DOHH2 (cell line): ENCODE results near the gene JOSD1.

Experiments used
- H3F3A ChIP-seq: fragments of 200-600 bp; sonication (generic), shearing (Covaris generic); 2 replicates; pipeline ENCODE4 v1.6.0; 2016; ENCODE audit warnings: antibody characterized with exemption, mild to moderate bottlenecking; ENCODE audit not compliant: control insufficient read depth, insufficient read depth
- H3K27ac ChIP-seq: fragments of 200-600 bp; sonication (generic); 2 replicates; pipeline ENCODE4 v1.5.1; 2014; ENCODE audit warnings: low read depth, mild to moderate bottlenecking, low read length, moderate library complexity
- H3K27me3 ChIP-seq: fragments of 200-600 bp; sonication (generic); 2 replicates; pipeline ENCODE4 v1.6.1; 2014; ENCODE audit warnings: mild to moderate bottlenecking, low read length, mixed read lengths; ENCODE audit not compliant: control insufficient read depth
- H3K36me3 ChIP-seq: fragments of 200-600 bp; sonication (generic); 2 replicates; pipeline ENCODE4 v1.6.1; 2014; ENCODE audit warnings: mild to moderate bottlenecking, low read length, moderate library complexity, mixed read lengths; ENCODE audit not compliant: control insufficient read depth
- H3K4me1 ChIP-seq: fragments of 200-600 bp; sonication (generic); 2 replicates; pipeline ENCODE4 v1.6.1; 2014; ENCODE audit warnings: mild to moderate bottlenecking, low read length, mixed read lengths; ENCODE audit not compliant: control insufficient read depth
- H3K4me2 ChIP-seq: fragments of 200-600 bp; sonication (generic); 2 replicates; pipeline ENCODE4 v1.6.0; 2014; ENCODE audit warnings: mild to moderate bottlenecking, low read length, moderate library complexity
- H3K4me3 ChIP-seq: fragments of 200-600 bp; sonication (generic); 2 replicates; pipeline ENCODE4 v1.5.1; 2014; ENCODE audit warnings: mild to moderate bottlenecking, low read length, mixed read lengths
- H3K79me2 ChIP-seq: fragments of 200-600 bp; sonication (generic); 2 replicates; pipeline ENCODE4 v1.6.1; 2014; ENCODE audit warnings: mild to moderate bottlenecking, low read length, mixed read lengths; ENCODE audit not compliant: control insufficient read depth
- H3K9me2 ChIP-seq: fragments of 200-600 bp; sonication (generic); replicated peaks from 2 replicates; pipeline ENCODE4 v1.6.1; 2014; ENCODE audit warnings: mild to moderate bottlenecking, low read length, mixed read lengths; ENCODE audit not compliant: control insufficient read depth
- H3K9me3 ChIP-seq: fragments of 200-600 bp; sonication (generic); 2 replicates; pipeline ENCODE4 v1.6.1; 2014; ENCODE audit warnings: antibody characterized with exemption, low read length, mixed read lengths; ENCODE audit not compliant: control insufficient read depth, insufficient read depth
- H4K20me1 ChIP-seq: fragments of 200-600 bp; sonication (generic); 2 replicates; pipeline ENCODE4 v1.6.0; 2014; ENCODE audit warnings: low read depth, mild to moderate bottlenecking, antibody characterized with exemption, low read length, moderate library complexity; ENCODE audit not compliant: control insufficient read depth, insufficient read depth
- EZH2phosphoT487 ChIP-seq: fragments of 200-600 bp; sonication (generic); IDR thresholded peaks from 2 replicates; pipeline ENCODE4 v1.6.1; 2017; ENCODE audit warnings: borderline replicate concordance, mild to moderate bottlenecking, antibody characterized with exemption, low read length, moderate library complexity, mixed read lengths
- TF ChIP-seq, protein P1 (sequence below): fragments of 200-600 bp; sonication (generic); IDR thresholded peaks from one replicate; pipeline ENCODE4 v1.5.1; 2014; ENCODE audit warnings: antibody characterized with exemption, mild to moderate bottlenecking, low read depth, low read length; ENCODE audit not compliant: poor library complexity, severe bottlenecking

JOSD1 gene

DNA sequence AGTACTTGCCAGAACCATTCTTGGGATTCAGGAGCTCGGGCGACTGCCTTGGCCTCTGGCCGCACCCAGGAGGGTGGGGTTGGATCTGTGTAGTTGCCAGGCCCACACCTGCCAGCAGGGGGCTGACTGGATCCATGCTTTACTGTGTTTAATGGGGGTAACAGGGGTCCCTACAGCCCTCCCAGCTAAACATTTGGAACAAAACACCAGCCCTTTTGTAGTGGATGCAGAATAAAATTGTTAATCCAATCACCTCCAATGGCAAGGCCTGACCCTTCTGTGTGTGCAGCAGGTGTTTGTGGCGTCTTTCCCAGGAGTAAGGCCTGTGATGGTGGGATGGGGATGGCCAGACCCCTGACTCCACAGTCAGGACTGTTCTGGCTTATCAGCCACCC, 32.6 kb upstream of the JOSD1 start:
- H3K4me1 ChIP-seq, result no peaks in the 10 kb centered on the region
- H3K27ac ChIP-seq, result no peak overlapping the region
- H4K20me1 ChIP-seq, result no peaks in the 10 kb centered on the region
- H3K36me3 ChIP-seq, result peaks cover 93% of the 10 kb centered on the region
- H3K9me2 ChIP-seq, result no peaks in the 10 kb centered on the region
- no peaks in the 10 kb centered on the region for H3K27me3 ChIP-seq
- H3K79me2 ChIP-seq, result no peaks in the 10 kb centered on the region
- H3K9me3 ChIP-seq, result no peaks in the 10 kb centered on the region
- no peak overlapping the region for H3K4me3 ChIP-seq
- no peaks in the 10 kb centered on the region; the same call in 1 of the 2 replicates for H3F3A ChIP-seq
- TF ChIP-seq EZH2phosphoT487, result no peak
- TF ChIP-seq, protein P1, sequence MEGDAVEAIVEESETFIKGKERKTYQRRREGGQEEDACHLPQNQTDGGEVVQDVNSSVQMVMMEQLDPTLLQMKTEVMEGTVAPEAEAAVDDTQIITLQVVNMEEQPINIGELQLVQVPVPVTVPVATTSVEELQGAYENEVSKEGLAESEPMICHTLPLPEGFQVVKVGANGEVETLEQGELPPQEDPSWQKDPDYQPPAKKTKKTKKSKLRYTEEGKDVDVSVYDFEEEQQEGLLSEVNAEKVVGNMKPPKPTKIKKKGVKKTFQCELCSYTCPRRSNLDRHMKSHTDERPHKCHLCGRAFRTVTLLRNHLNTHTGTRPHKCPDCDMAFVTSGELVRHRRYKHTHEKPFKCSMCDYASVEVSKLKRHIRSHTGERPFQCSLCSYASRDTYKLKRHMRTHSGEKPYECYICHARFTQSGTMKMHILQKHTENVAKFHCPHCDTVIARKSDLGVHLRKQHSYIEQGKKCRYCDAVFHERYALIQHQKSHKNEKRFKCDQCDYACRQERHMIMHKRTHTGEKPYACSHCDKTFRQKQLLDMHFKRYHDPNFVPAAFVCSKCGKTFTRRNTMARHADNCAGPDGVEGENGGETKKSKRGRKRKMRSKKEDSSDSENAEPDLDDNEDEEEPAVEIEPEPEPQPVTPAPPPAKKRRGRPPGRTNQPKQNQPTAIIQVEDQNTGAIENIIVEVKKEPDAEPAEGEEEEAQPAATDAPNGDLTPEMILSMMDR, result peak; percentile 96
- no peak overlapping the region for H3K4me2 ChIP-seq

DNA sequence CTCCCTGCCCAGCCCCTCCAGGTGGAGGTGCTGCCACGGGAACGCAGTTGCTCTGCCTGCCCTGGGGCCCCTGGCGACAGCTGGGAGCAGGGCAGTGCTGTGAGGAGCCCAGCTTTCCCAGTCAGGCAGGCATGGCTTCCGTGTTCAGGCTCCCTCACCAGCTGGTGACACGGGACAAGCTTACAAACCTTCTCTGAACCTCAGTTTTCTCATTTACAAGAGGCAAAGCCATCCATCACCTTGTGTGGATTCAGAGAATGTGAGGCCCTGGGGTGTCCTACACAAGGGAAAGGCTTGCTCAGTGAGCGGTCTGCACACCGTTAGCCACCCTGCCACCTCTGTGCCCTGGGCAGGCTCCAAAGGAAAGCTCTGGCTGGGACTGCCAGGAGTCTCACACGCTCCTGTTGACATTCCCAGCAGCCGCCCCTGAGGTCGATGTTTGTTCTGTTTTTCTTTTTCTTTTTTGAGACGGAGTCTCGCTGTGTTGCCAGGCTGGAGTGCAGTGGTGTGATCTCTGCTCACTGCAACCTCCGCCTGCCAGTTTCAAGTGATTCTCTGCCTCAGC, 31.6 kb upstream of the JOSD1 start:
- no peaks in the 10 kb centered on the region; the same call in 1 of the 2 replicates for H3F3A ChIP-seq
- H3K79me2 ChIP-seq, result no peaks in the 10 kb centered on the region
- H3K9me3 ChIP-seq, result no peaks in the 10 kb centered on the region
- TF ChIP-seq, protein P1, result no peak
- TF ChIP-seq EZH2phosphoT487, result no peak
- no peaks in the 10 kb centered on the region for H3K27me3 ChIP-seq
- H4K20me1 ChIP-seq, result no peaks in the 10 kb centered on the region
- peaks cover 93% of the 10 kb centered on the region for H3K36me3 ChIP-seq
- no peak overlapping the region for H3K27ac ChIP-seq
- H3K4me3 ChIP-seq, result no peak overlapping the region
- no peaks in the 10 kb centered on the region for H3K9me2 ChIP-seq
- no peak overlapping the region for H3K4me2 ChIP-seq
- no peaks in the 10 kb centered on the region for H3K4me1 ChIP-seq

DNA sequence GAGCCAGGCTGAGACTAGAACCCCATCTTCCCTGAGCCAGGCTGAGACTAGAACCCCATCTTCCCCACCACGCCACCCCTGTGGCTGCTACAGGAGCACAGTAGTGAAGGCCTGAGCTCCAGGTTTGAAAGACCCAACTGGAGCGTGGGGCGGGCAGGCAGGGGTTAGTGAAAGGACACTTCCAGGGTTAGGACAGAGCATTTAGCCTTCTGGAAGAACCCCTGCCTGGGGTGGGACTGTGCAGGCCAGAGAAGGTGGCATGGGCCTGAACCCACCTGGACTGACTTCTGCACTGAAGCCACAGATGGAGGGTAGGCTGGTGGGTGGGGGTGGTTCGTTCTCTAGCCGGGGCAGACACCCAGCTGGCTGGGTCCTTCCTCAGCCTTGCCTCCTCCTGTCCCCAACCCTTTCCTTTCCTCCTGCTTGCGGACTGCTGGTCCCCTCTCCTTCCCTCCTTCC, 31.0 kb upstream of the JOSD1 start:
- no peak for TF ChIP-seq EZH2phosphoT487
- TF ChIP-seq, protein P1, result no peak
- Histone ChIP-seq H3K27me3 (no peaks in the 10 kb centered on the region), H3F3A (no peaks in the 10 kb centered on the region; the same call in 1 of the 2 replicates), H3K27ac (no peak overlapping the region), H3K79me2 (no peaks in the 10 kb centered on the region), H3K4me2 (no peak overlapping the region), H3K9me2 (no peaks in the 10 kb centered on the region), H3K4me3 (no peak overlapping the region), H3K4me1 (no peaks in the 10 kb centered on the region), H4K20me1 (no peaks in the 10 kb centered on the region), H3K9me3 (no peaks in the 10 kb centered on the region), H3K36me3 (peaks cover 93% of the 10 kb centered on the region)
